ENCODE measurements around the gene SMIM13. TPM values are rescaled to one million over a fixed set of nuclear protein-coding genes. Genes with fewer than 3 reads are reported as not detected.

The SMIM13 gene
- total and polyA plus RNA-seq, 2 donors (not counting 3 experiments of a cell fraction or from before 2014, with no cell fraction given): 3.2 to 14.7 TPM

DNA sequence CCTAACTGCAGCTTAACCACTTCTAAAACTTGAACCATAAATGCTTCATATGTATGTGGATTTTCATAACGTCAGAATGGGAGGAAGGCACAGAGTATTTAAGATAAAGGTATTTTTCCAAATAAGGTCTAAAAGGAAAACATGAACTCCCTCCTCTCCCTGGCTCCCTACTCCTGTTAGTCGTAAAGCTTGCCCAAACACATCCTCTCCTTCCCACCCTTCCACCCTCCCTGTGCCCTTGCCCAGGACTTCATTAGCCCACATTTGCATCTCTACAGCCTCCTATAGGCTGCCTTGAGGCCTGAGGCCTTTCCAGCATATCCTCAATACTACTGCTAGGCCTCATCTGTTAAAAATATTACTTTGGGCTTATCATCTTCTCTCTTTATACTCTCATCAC, 17.1 kb upstream of the SMIM13 start:
- Histone ChIP-seq H3K4me3 (replicated peaks in 1 of 3; ENCODE audit: insufficient read depth in 1 of 3, low read depth in 1 of 3, low read length in 3 of 3) (no peak overlapping the region), H3K4me2 (ENCODE audit: insufficient read depth, low read length) (no peak overlapping the region), H3K27me3 (ENCODE audit: control insufficient read depth in 2 of 2, insufficient read depth in 2 of 2, low read length in 2 of 2) (no peaks in the 10 kb centered on the region), H3K27ac (ENCODE audit: insufficient read depth, low read depth, low read length) (no peak overlapping the region), H3K9me1 (replicated peaks; ENCODE audit: control insufficient read depth, extremely low read depth, insufficient read depth, low read length) (no peaks in the 10 kb centered on the region), H3K9ac (replicated peaks; ENCODE audit: extremely low read depth, insufficient read depth, low read length) (no peak overlapping the region), H3K9me3 (replicated peaks; ENCODE audit: control insufficient read depth, insufficient read depth, low read length) (no peaks in the 10 kb centered on the region), H3K4me1 (ENCODE audit: control insufficient read depth, extremely low read depth, insufficient read depth, low read length) (no peaks in the 10 kb centered on the region), H3K36me3 (ENCODE audit: control insufficient read depth in 2 of 2, extremely low read depth in 1 of 2, insufficient read depth in 2 of 2, low read length in 2 of 2) (no peaks in the 10 kb centered on the region), H2AFZ (ENCODE audit: low read depth, low read length) (no peak overlapping the region), H4K20me1 (replicated peaks; ENCODE audit: control insufficient read depth, extremely low read depth, insufficient read depth, low read length) (no peaks in the 10 kb centered on the region), H3K79me2 (ENCODE audit: control insufficient read depth, insufficient read depth, low read length) (no peaks in the 10 kb centered on the region)
- TF ChIP-seq MYC (IDR thresholded peaks at IDR 0.05; ENCODE audit: low read depth, low read length) (no peak), GATA2 (IDR thresholded peaks at IDR 0.05; ENCODE audit: insufficient read depth, insufficient read length, low read depth, low read length) (no peak), EZH2 (IDR thresholded peaks at IDR 0.05; ENCODE audit: borderline replicate concordance, low read depth, low read length, severe bottlenecking) (no peak), FOS (IDR thresholded peaks at IDR 0.05; ENCODE audit: borderline replicate concordance, insufficient read depth, low read length) (no peak), JUN (IDR thresholded peaks at IDR 0.05; ENCODE audit: borderline replicate concordance, insufficient read depth, insufficient read length, low read depth) (no peak), POLR2A (IDR thresholded peaks at IDR 0.05; ENCODE audit: low read depth, low read length) (no peak), POLR2AphosphoS5 (IDR thresholded peaks at IDR 0.05; ENCODE audit: insufficient read depth, low read depth, low read length) (no peak)
- TF ChIP-seq, protein P1, sequence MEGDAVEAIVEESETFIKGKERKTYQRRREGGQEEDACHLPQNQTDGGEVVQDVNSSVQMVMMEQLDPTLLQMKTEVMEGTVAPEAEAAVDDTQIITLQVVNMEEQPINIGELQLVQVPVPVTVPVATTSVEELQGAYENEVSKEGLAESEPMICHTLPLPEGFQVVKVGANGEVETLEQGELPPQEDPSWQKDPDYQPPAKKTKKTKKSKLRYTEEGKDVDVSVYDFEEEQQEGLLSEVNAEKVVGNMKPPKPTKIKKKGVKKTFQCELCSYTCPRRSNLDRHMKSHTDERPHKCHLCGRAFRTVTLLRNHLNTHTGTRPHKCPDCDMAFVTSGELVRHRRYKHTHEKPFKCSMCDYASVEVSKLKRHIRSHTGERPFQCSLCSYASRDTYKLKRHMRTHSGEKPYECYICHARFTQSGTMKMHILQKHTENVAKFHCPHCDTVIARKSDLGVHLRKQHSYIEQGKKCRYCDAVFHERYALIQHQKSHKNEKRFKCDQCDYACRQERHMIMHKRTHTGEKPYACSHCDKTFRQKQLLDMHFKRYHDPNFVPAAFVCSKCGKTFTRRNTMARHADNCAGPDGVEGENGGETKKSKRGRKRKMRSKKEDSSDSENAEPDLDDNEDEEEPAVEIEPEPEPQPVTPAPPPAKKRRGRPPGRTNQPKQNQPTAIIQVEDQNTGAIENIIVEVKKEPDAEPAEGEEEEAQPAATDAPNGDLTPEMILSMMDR (IDR thresholded peaks at IDR 0.05; ENCODE audit: extremely low read depth in 1 of 2, insufficient read depth in 1 of 2, low read depth in 1 of 2, low read length in 2 of 2): no peak
- TF ChIP-seq, protein P2, sequence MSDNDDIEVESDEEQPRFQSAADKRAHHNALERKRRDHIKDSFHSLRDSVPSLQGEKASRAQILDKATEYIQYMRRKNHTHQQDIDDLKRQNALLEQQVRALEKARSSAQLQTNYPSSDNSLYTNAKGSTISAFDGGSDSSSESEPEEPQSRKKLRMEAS (IDR thresholded peaks at IDR 0.05; ENCODE audit: insufficient read depth, insufficient read length): no peak
- dilution Hi-C loops (cut with MboI; ENCODE audit: extremely low pct_ligation_motif_present, low sequenced_read_pairs) (no loop called here), intact Hi-C loops (cut with micrococcal nuclease) (no loop called here)
- no peak for FAIRE-seq
- POLR2A ChIA-PET: no interaction called here
- CTCF ChIA-PET: interaction anchor here (1.2 kb wide), 1 partner anchor 122 kb away, joined by 3 read pairs; no protein-coding TSS in a partner anchor
- no peak for DNase-seq (ENCODE audit: low read depth, low spot score)
- no TSS peak for BruUV-seq (replicated peaks)
